Kidney epithelial cell (primary cell): ENCODE results near the gene SYNE1. TPM values are rescaled to one million over a fixed set of nuclear protein-coding genes. Genes with fewer than 3 reads are reported as not detected.
"Not testable (repeated sequence)": the region's sequence is repeated elsewhere in the genome, so short reads cannot be mapped to it uniquely, and the experiment has no call there.

ENCODE experiments used
- DNase-seq: peaks from one replicate; pipeline ENCODE4 v3.0.0-alpha.2; 2010; ENCODE audit warnings: low read depth
- H3K27me3 ChIP-seq: 2 replicates; pipeline ENCODE4 v1.6.0; 2011; ENCODE audit warnings: low read length; ENCODE audit not compliant: control insufficient read depth, insufficient read depth
- H3K36me3 ChIP-seq: 2 replicates; pipeline ENCODE4 v1.5.1; 2011; ENCODE audit warnings: low read length; ENCODE audit not compliant: control insufficient read depth, insufficient read depth
- H3K4me3 ChIP-seq: 2 replicates; pipeline ENCODE4 v1.5.1; 2011; ENCODE audit warnings: low read depth, mild to moderate bottlenecking, control low read depth, low read length
- total RNA-seq: library from RNA; depleted of rRNA; stranded (reverse); fragments of >200 nt; gene quantifications from 2 replicates; pipeline ENCODE4 v1.2.3, GENCODE V29; 2015
- TF ChIP-seq, protein P1 (sequence below): IDR thresholded peaks from 2 replicates; pipeline ENCODE4 v1.5.1; 2011; ENCODE audit warnings: mild to moderate bottlenecking, moderate library complexity, low read length, control low read depth, inconsistent platforms; ENCODE audit not compliant: insufficient read depth, poor library complexity, severe bottlenecking

SYNE1 gene
- total RNA-seq, 1 donor from 2014 or later = 43.1 TPM

DNA sequence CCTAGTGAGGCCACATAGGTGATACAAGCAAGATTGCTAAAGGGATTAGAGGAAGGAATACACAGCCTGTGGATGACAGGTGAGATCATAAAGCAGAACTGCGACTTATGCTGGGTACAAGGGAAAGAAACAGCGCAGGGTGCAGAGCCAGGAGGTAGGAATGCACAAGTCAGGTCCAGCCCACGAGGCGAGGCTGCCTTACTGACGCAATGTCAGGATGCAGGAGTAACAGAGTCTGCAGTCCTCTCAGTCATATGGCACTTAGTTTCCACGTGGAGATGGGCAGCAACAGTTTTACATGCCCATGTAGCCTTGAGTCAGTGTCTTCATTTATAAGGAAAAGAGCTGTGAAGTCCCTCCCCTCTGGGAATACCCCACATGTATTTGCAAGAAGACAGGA lies 210.9 kb downstream of the SYNE1 start:
- DNase-seq = no peak
- Histone ChIP-seq H3K27me3 (no peaks in the 10 kb centered on the region), H3K4me3 (no peak overlapping the region), H3K36me3 (no peaks in the 10 kb centered on the region)
- TF ChIP-seq, protein P1, sequence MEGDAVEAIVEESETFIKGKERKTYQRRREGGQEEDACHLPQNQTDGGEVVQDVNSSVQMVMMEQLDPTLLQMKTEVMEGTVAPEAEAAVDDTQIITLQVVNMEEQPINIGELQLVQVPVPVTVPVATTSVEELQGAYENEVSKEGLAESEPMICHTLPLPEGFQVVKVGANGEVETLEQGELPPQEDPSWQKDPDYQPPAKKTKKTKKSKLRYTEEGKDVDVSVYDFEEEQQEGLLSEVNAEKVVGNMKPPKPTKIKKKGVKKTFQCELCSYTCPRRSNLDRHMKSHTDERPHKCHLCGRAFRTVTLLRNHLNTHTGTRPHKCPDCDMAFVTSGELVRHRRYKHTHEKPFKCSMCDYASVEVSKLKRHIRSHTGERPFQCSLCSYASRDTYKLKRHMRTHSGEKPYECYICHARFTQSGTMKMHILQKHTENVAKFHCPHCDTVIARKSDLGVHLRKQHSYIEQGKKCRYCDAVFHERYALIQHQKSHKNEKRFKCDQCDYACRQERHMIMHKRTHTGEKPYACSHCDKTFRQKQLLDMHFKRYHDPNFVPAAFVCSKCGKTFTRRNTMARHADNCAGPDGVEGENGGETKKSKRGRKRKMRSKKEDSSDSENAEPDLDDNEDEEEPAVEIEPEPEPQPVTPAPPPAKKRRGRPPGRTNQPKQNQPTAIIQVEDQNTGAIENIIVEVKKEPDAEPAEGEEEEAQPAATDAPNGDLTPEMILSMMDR = no peak

DNA sequence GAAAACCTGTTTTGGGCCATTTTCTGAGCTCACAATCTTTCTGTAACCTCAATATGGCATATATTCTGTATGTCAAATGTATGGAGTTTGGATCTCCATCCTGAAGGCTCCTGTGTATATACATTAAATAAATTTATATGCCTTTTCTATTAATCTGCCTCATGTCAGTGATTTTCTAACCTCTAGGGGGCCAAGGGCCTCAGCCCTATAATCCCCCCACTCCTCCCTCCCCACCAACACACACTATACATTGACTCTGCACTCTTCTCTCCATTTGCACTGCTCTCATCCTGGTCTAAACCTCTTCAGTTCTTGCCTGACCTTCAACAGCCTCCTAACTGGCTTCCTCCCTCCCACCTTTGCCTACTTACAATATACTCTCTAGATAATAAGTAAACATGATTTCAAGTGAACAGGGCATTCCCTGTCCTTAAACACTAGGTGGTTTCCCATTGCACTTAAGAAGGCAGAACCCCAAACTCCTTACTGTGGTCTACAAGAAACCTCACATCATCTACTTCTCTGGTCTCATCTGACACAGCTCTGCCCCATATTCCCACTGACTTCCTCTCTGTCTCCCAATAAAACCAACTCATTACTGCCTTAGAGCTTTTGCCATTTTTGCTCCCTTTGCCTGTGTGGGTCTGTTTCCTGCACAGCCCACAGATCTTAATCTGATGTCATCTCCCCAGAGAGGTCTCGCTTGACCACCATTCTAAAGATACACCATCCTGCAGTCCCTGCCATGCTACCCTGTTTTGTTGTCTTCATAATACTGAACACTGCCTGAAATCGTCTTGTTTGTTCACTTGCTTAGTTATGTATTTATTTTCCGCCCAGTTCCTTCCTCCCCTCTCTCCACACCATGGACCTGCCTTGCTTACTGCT lies 213.7 kb downstream of the SYNE1 start:
- H3K36me3 ChIP-seq = no peaks in the 10 kb centered on the region
- DNase-seq = no peak
- H3K27me3 ChIP-seq = no peaks in the 10 kb centered on the region
- TF ChIP-seq, protein P1 = no peak
- H3K4me3 ChIP-seq = no peak overlapping the region

DNA sequence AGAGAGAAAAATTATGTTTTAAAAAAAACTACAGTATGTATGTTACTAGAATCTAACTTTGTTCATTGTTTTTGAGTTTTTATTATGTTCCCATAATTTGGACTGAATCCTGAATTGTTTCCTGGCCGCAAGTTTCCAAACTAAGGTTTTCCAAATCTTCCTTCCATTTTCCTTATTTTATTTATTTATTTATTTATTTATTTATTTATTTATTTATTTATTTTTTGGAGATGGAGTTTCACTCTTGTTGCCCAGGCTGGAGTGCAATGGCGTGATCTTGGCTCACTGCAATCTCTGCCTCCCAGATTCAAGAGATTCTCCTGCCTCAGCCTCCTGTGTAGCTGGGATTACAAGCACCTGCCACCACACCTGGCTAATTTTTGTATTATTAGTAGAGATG lies 215.7 kb downstream of the SYNE1 start:
- not testable (repeated sequence) for DNase-seq, H3K4me3 ChIP-seq, H3K36me3 ChIP-seq, H3K27me3 ChIP-seq

DNA sequence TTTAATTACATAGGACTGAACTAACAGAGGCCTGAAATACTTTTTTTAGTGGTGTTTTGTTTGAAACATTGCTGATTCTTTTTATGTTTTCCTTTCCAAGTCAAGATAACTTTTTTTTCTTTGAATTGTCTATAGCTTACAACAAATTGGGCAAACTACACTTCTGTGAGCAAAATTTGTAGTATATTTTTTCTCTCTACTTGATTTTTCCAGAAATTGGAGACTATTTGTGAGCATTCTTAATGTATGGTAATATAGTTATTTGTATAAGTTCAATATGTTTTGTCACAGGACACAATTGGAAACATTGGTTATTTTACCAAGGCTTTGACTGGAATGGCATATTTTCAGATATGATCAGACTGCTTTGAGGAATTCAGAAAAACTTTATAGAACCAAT lies 216.5 kb downstream of the SYNE1 start:
- no peak overlapping the region for H3K4me3 ChIP-seq
- TF ChIP-seq, protein P1 = no peak
- H3K36me3 ChIP-seq = no peaks in the 10 kb centered on the region
- no peaks in the 10 kb centered on the region for H3K27me3 ChIP-seq
- no peak for DNase-seq

DNA sequence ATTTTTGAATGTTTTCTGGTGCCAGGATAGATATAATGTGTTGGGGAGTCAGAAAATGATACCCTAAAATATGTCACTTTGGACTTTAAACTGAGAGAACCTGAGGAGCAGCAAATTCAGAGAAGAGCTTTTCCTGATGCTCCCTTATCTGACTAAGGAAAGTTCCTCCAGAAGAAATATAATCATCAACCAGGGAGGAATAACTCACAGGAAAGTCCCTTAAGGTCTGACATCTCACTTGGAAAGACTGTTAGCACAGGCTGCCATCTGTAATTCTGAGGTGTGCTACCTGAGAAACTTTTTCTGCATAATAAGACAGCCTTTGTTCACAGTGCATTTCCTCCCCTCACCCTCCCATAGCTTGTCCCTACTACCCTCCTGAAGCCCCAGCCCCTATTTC lies 218.6 kb downstream of the SYNE1 start:
- no peak overlapping the region for H3K4me3 ChIP-seq
- no peak for DNase-seq
- H3K27me3 ChIP-seq = no peaks in the 10 kb centered on the region
- TF ChIP-seq, protein P1 = no peak
- no peaks in the 10 kb centered on the region for H3K36me3 ChIP-seq

DNA sequence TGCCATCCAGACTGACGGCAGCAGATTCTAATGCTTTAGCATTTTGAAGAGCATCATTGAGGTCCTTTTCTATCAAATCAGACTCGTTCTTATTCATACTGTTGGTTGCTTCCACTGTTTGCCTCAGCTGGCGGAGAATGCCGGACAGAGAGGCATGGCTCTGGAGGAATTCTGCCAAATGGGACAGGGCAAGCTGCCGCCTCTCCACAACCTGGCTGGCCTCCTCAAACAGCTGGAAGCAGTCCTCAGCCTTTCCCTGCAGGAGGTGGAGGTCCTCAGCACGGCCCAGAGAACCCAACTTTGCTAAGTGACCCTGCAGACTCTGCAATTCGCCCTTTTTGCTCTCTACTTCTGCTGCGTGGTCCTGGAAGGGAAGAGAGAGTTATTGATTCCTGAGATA lies 220.5 kb downstream of the SYNE1 start:
- Histone ChIP-seq H3K36me3 (no peaks in the 10 kb centered on the region), H3K27me3 (no peaks in the 10 kb centered on the region), H3K4me3 (no peak overlapping the region)
- TF ChIP-seq, protein P1 = no peak
- DNase-seq = no peak
